Activated naive CD8-positive, alpha-beta T cell treated with anti-CD3 and anti-CD28 coated beads for 36 hours (primary cell): Measurements from ENCODE around the gene CEP120. TPM values are rescaled to one million over a fixed set of nuclear protein-coding genes. Genes with fewer than 3 reads are reported as not detected.
"Not testable (repeated sequence)": the region's sequence is repeated elsewhere in the genome, so short reads cannot be mapped to it uniquely, and the experiment has no call there.

Experiments
- DNase-seq: peaks from one replicate; pipeline ENCODE4 v3.0.0; 2021
- H3K27ac Mint-ChIP-seq: one replicate; pipeline ENCODE4 v1.8.0; 2022; ENCODE audit warnings: mild to moderate bottlenecking, moderate library complexity, mixed read lengths
- H3K27me3 Mint-ChIP-seq: one replicate; pipeline ENCODE4 v1.8.0; 2022; ENCODE audit warnings: mild to moderate bottlenecking, mixed read lengths
- H3K36me3 Mint-ChIP-seq: one replicate; pipeline ENCODE4 v1.8.0; 2021; ENCODE audit warnings: mild to moderate bottlenecking, mixed read lengths
- H3K4me1 Mint-ChIP-seq: one replicate; pipeline ENCODE4 v1.8.0; 2021; ENCODE audit warnings: mixed read lengths
- H3K4me3 Mint-ChIP-seq: one replicate; pipeline ENCODE4 v1.8.0; 2022; ENCODE audit warnings: mild to moderate bottlenecking, moderate library complexity, mixed read lengths
- H3K9me3 Mint-ChIP-seq: one replicate; pipeline ENCODE4 v1.8.0; 2022; ENCODE audit warnings: mixed read lengths
- total RNA-seq, 2 experiments: library from RNA; stranded (reverse); gene quantifications; one replicate each; pipeline ENCODE4 v1.2.3, GENCODE V29; 2021

CEP120 gene
- total RNA-seq, 2 experiments from 2014 or later, result 19.1 to 21.1 TPM

- H3K4me1 Mint-ChIP-seq, H3K9me3 Mint-ChIP-seq, H3K4me3 Mint-ChIP-seq: not testable (repeated sequence)
These were observed 114.8 kb downstream of the CEP120 start for GRCh38 chr5:123308377-123308776.

DNA sequence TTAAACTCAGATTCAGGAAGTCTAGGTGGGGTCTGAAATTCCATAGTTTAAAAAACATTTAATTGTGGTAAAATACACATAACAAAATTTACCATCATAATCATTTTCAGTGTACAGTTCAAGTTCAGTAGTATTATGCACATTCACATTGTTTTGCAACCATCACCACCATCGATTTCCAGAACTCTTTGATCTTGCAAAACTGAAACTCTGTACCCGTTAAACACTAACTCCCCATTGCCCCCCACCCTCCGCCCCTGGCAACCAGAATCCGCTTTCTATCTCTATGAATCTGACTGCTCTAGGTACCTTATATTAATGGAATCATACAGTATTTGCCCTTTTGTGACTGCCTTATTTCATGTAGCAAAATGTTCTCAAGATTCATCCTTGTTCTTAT lies 117.5 kb downstream of the CEP120 start:
- DNase-seq, result no peak
- Mint-ChIP-seq H3K9me3 (no peaks in the 10 kb centered on the region), H3K36me3 (no peaks in the 10 kb centered on the region), H3K27ac (no peak overlapping the region), H3K4me3 (no peak overlapping the region), H3K4me1 (no peaks in the 10 kb centered on the region), H3K27me3 (no peaks in the 10 kb centered on the region)

More at GRCh38 chr5:123308377-123308776, 114.8 kb downstream of the CEP120 start:
- not testable (repeated sequence) for H3K36me3 Mint-ChIP-seq, DNase-seq, H3K27ac Mint-ChIP-seq, H3K27me3 Mint-ChIP-seq

DNA sequence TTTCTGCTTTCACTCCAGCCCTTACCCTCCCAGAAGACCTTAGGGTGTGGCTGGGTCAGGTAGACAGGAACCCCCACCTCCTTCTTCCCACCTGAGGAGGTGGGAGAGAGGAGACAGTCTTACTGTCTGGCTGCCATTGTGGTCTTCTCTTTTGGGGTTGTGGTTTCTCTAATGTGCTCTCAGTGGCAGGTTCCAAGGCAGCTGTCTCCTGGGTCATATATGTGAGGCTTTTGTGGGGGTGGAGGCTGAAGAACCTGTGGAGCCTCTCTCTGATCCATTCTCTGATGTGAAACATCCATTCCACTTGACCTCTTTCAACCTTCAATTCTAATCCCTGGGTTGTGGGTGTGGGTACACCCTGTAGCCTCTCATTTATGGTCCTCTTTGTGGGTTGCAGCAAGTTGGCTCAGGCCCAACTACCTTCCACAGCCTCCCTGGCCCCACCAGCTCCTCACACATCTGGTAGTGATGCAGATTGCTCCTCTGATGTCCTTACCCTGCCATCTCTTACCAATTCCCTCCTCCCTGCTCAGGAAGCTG lies 118.4 kb downstream of the CEP120 start:
- no peak for DNase-seq
- no peak overlapping the region for H3K27ac Mint-ChIP-seq
- peaks cover 3% of the 10 kb centered on the region for H3K9me3 Mint-ChIP-seq
- H3K27me3 Mint-ChIP-seq, result peaks cover 9% of the 10 kb centered on the region
- no peaks in the 10 kb centered on the region for H3K36me3 Mint-ChIP-seq
- H3K4me3 Mint-ChIP-seq, result no peak overlapping the region
- H3K4me1 Mint-ChIP-seq, result no peaks in the 10 kb centered on the region

DNA sequence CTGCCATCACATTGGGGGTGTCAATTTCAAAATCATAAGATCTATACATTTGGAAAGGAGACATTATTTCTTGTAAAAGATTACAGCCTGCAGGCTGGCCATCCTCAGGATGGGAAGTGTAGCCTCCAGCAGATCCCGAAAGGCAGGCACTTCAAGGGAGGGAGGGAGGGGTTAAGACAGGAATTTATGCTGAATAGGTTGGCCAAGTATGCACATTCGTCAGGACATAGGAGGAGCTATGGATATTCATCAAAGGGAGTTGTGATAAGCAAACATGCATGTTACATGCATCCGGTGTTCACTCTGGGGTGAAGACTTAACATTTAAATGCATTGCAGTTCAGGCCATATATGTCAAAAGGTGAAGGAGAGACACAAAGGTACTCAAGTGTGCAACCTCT lies 119.4 kb downstream of the CEP120 start:
- Mint-ChIP-seq H3K4me1 (no peaks in the 10 kb centered on the region), H3K4me3 (no peak overlapping the region), H3K36me3 (no peaks in the 10 kb centered on the region), H3K27ac (no peak overlapping the region), H3K27me3 (peaks cover 9% of the 10 kb centered on the region), H3K9me3 (peaks cover 9% of the 10 kb centered on the region)
- DNase-seq, result no peak

DNA sequence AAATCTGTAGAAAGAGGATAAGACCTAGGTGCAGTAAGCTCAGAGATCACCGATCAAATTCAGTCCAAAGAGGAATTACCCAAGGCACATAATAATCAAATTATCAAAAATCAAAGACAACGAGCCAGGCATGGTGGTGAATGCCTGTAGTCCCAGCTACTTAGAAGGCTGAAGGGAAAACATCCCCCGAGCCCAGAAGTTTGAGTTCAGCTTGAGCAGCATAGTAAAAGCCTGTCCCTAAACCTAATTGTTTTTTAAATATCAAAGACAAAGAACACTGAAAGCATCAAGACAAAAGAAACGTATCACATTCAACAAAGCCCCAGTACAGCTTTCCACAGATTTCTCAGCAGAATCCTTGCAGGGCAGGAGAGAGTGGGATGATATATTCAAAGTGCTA lies 122.9 kb downstream of the CEP120 start:
- Mint-ChIP-seq H3K27ac (no peak overlapping the region), H3K36me3 (no peaks in the 10 kb centered on the region), H3K4me3 (no peak overlapping the region), H3K27me3 (peaks cover 17% of the 10 kb centered on the region), H3K9me3 (peaks cover 10% of the 10 kb centered on the region), H3K4me1 (no peaks in the 10 kb centered on the region)
- DNase-seq, result no peak

- Mint-ChIP-seq H3K4me1 (no peaks in the 10 kb centered on the region), H3K27me3 (peaks cover 20% of the 10 kb centered on the region), H3K9me3 (peaks cover 10% of the 10 kb centered on the region), H3K27ac (no peak overlapping the region), H3K4me3 (no peak overlapping the region), H3K36me3 (no peaks in the 10 kb centered on the region)
- DNase-seq, result no peak
These were observed 124.1 kb downstream of the CEP120 start for GRCh38 chr5:123299136-123299535.

- H3K27ac Mint-ChIP-seq, result peak overlapping the region; percentile 10
- H3K36me3 Mint-ChIP-seq, result no peaks in the 10 kb centered on the region
These were observed 124.7 kb downstream of the CEP120 start for GRCh38 chr5:123298335-123299030.

GRCh38 chr5:123297866-123298265 lies 125.3 kb downstream of the CEP120 start:
- Mint-ChIP-seq H3K27me3 (peaks cover 27% of the 10 kb centered on the region), H3K4me1 (no peaks in the 10 kb centered on the region), H3K27ac (no peak overlapping the region), H3K9me3 (peaks cover 10% of the 10 kb centered on the region), H3K4me3 (no peak overlapping the region), H3K36me3 (no peaks in the 10 kb centered on the region)
- no peak for DNase-seq

More at GRCh38 chr5:123298335-123299030, 124.7 kb downstream of the CEP120 start:
- DNase-seq, result no peak
- Mint-ChIP-seq H3K27me3 (peaks cover 26% of the 10 kb centered on the region), H3K9me3 (peaks cover 10% of the 10 kb centered on the region), H3K4me3 (no peak overlapping the region), H3K4me1 (no peaks in the 10 kb centered on the region)

- no peak overlapping the region for H3K4me3 Mint-ChIP-seq
- no peak for DNase-seq
- H3K9me3 Mint-ChIP-seq, result peaks cover 10% of the 10 kb centered on the region
- H3K36me3 Mint-ChIP-seq, result no peaks in the 10 kb centered on the region
- no peaks in the 10 kb centered on the region for H3K4me1 Mint-ChIP-seq
- H3K27ac Mint-ChIP-seq, result no peak overlapping the region
- H3K27me3 Mint-ChIP-seq, result peaks cover 27% of the 10 kb centered on the region
These were observed 125.9 kb downstream of the CEP120 start for GRCh38 chr5:123297198-123297831.

Other genes starting within 250 kb of the CEP120 start
- gene CSNK1G3, start 88.8 kb upstream of the CEP120 start, total RNA-seq, result 10 to 100 TPM; 29.9 to 32.8 TPM